GM12878 (cell line): Measurements from ENCODE around the gene BORCS5. TPM values are rescaled to one million over a fixed set of nuclear protein-coding genes. Genes with fewer than 3 reads are reported as not detected.

Experiments used
- BCL11A ChIP-seq: IDR thresholded peaks from 2 replicates; pipeline ENCODE4 v1.6.1; 2011; ENCODE audit warnings: low read depth, low read length
- BHLHE40 ChIP-seq, 2 experiments: fragments of 450-650 bp in 1 of 2; IDR thresholded peaks; 2 replicates each; pipeline ENCODE4 v1.6.1; 2011 to 2017; ENCODE audit warnings: low read depth in 2 of 2, borderline replicate concordance in 1 of 2, improper control_type of control experiment in 1 of 2, low read length in 1 of 2, mild to moderate bottlenecking in 1 of 2
- BMI1 ChIP-seq: fragments of 450-650 bp; IDR thresholded peaks from 2 replicates; pipeline ENCODE4 v1.6.1; 2016; ENCODE audit warnings: mild to moderate bottlenecking, moderate library complexity, borderline replicate concordance
- E4F1 ChIP-seq: fragments of 450-650 bp; IDR thresholded peaks from 2 replicates; pipeline ENCODE4 v1.6.1; 2018; ENCODE audit warnings: borderline replicate concordance, mild to moderate bottlenecking; ENCODE audit not compliant: partially characterized antibody
- EED ChIP-seq: sonication (generic); IDR thresholded peaks from 2 replicates; pipeline ENCODE4 v1.6.1; 2016; ENCODE audit warnings: antibody characterized with exemption, low read depth
- ESRRA ChIP-seq: IDR thresholded peaks from 2 replicates; pipeline ENCODE4 v1.6.1; 2012; ENCODE audit warnings: mild to moderate bottlenecking, low read length, improper control_type of control experiment
- ETV6 ChIP-seq, 2 experiments: fragments of 450-650 bp in 1 of 2; IDR thresholded peaks in 1 of 2; conservative IDR thresholded peaks in 1 of 2; 2 replicates each; pipeline ENCODE4 v1.6.1; 2014; ENCODE audit warnings: antibody characterized with exemption in 1 of 2, borderline replicate concordance in 1 of 2, low read depth in 1 of 2, mild to moderate bottlenecking in 1 of 2, moderate library complexity in 1 of 2
- GATAD2B ChIP-seq: fragments of 450-650 bp; conservative IDR thresholded peaks from 2 replicates; pipeline ENCODE4 v1.6.1; 2017; ENCODE audit warnings: low read depth, mild to moderate bottlenecking, moderate library complexity
- IKZF2 ChIP-seq, 2 experiments: fragments of 450-650 bp; IDR thresholded peaks; 2 replicates each; pipeline ENCODE4 v1.6.1; 2017; ENCODE audit warnings: mild to moderate bottlenecking in 2 of 2, moderate library complexity in 2 of 2
- KAT2A ChIP-seq: conservative IDR thresholded peaks from 2 replicates; pipeline ENCODE4 v1.6.1; 2011; ENCODE audit warnings: low read depth, low read length; ENCODE audit not compliant: control insufficient read depth
- KLF5 ChIP-seq: fragments of 450-650 bp; IDR thresholded peaks from 2 replicates; pipeline ENCODE4 v1.6.1; 2014; ENCODE audit warnings: mild to moderate bottlenecking; ENCODE audit not compliant: partially characterized antibody
- MEF2B ChIP-seq: fragments of 450-650 bp; IDR thresholded peaks from 2 replicates; pipeline ENCODE4 v1.6.1; 2018; ENCODE audit warnings: mild to moderate bottlenecking, moderate library complexity; ENCODE audit not compliant: partially characterized antibody, poor library complexity, severe bottlenecking
- MTA2 ChIP-seq: fragments of 450-650 bp; IDR thresholded peaks from 2 replicates; pipeline ENCODE4 v1.6.1; 2016; ENCODE audit warnings: low read depth, mild to moderate bottlenecking, moderate library complexity
- MYC ChIP-seq: IDR thresholded peaks from 2 replicates; pipeline ENCODE4 v1.6.1; 2011; ENCODE audit warnings: mild to moderate bottlenecking, low read length, moderate library complexity, inconsistent platforms; ENCODE audit not compliant: insufficient read depth, insufficient replicate concordance, insufficient read length, severe bottlenecking
- NFYA ChIP-seq: IDR thresholded peaks from 2 replicates; pipeline ENCODE4 v1.6.1; 2011; ENCODE audit warnings: low read depth, mild to moderate bottlenecking, low read length, improper control_type of control experiment, borderline replicate concordance
- RELA ChIP-seq: fragments of 450-650 bp; IDR thresholded peaks from 2 replicates; pipeline ENCODE4 v1.8.0; 2014; ENCODE audit warnings: borderline replicate concordance; ENCODE audit not compliant: partially characterized antibody
- RELB ChIP-seq: fragments of 450-650 bp; IDR thresholded peaks from 2 replicates; pipeline ENCODE4 v1.6.1; 2017; ENCODE audit warnings: low read depth, mild to moderate bottlenecking, moderate library complexity
- SMAD1 ChIP-seq: fragments of 450-650 bp; IDR thresholded peaks from 2 replicates; pipeline ENCODE4 v1.6.1; 2018; ENCODE audit warnings: mild to moderate bottlenecking, low read depth; ENCODE audit not compliant: partially characterized antibody
- SPI1 ChIP-seq: IDR thresholded peaks from 2 replicates; pipeline ENCODE4 v1.6.1; 2011; ENCODE audit warnings: low read depth, mild to moderate bottlenecking, low read length, moderate library complexity, borderline replicate concordance; ENCODE audit not compliant: insufficient read depth
- TBL1XR1 ChIP-seq: IDR thresholded peaks from 2 replicates; pipeline ENCODE4 v1.6.1; 2012; ENCODE audit warnings: low read depth, low read length, improper control_type of control experiment
- ZBTB33 ChIP-seq: fragments of 450-650 bp; IDR thresholded peaks from 2 replicates; pipeline ENCODE4 v1.6.1; 2017; ENCODE audit warnings: mild to moderate bottlenecking
- ZNF24 ChIP-seq: fragments of 450-650 bp; IDR thresholded peaks from 2 replicates; pipeline ENCODE4 v1.6.1; 2017; ENCODE audit warnings: antibody characterized with exemption, mild to moderate bottlenecking
- ZNF622 ChIP-seq: fragments of 450-650 bp; IDR thresholded peaks from 2 replicates; pipeline ENCODE4 v1.6.1; 2017; ENCODE audit warnings: mild to moderate bottlenecking, inconsistent platforms
- polyA plus RNA-seq, 11 experiments: library from polyadenylated mRNA; depleted of rRNA in 4 of 11; unstranded in 6 of 11; stranded (reverse) in 5 of 11; fragments of >200 nt; fragmentation: Nextera tagmentation in 4 of 11; fragmentation: Illumina TruSeq in 1 of 11; extraction: Ambion mirVana in 4 of 11; extraction: Trizol in 1 of 11; gene quantifications; 1 replicate in 1 of 11; 2 replicates in 10 of 11; pipeline versions ENCODE4 v1.2.1 to v1.2.3, GENCODE V29; 2011 to 2016; ENCODE audit warnings: inconsistent platforms in 2 of 11, missing spikeins in 2 of 11, low read depth in 1 of 11
- total RNA-seq, 4 experiments: library from RNA; depleted of rRNA in 3 of 4; stranded (reverse); fragments of >200 nt in 3 of 4; fragmentation: Illumina TruSeq in 1 of 4; extraction: Trizol in 1 of 4; gene quantifications; 2 replicates each; pipeline versions ENCODE4 v1.2.1 to v1.2.3, GENCODE V29; 2013 to 2021

The BORCS5 gene
- total and polyA plus RNA-seq, 10 of the 15 experiments (the other 5 are each of a cell fraction or from before 2014, with no cell fraction given), result 1.4 to 39.7 (median 16.1) TPM

- TF ChIP-seq ZBTB33 (peak; percentile 71; the same call in 1 of the 2 replicates), MYC (no peak), TBL1XR1 (0 out of 2 replicates have a peak, but pooled peaks have one; percentile 25), SPI1 (no peak), NFYA (no peak), ETV6 (conservative IDR thresholded peaks at IDR 0.05 in 1 of 2, IDR thresholded peaks at IDR 0.05 in 1 of 2; ENCODE audit: borderline replicate concordance in 1 of 2, low read depth in 1 of 2) (peak in 1 of 2 experiments; percentile 49; a peak in 2 of 4 replicates), ZNF24 (peak; percentile 93), E4F1 (no peak), MTA2 (peak; percentile 98), BMI1 (peak; percentile 74; the same call in 1 of the 2 replicates), SMAD1 (peak; percentile 26), GATAD2B (0 out of 2 replicates have a peak, but pooled peaks have one; percentile 62), BHLHE40 (IDR thresholded peaks at IDR 0.05; ENCODE audit: borderline replicate concordance in 1 of 2, low read depth in 2 of 2, low read length in 1 of 2) (peak; percentile 67 to 75; a peak in 3 of 4 replicates), BCL11A (peak; percentile 90), RELA (peak; percentile 73), ESRRA (0 out of 2 replicates have a peak, but pooled peaks have one; percentile 52), KLF5 (no peak), KAT2A (no peak), RELB (peak; percentile 94), ZNF622 (no peak), IKZF2 (IDR thresholded peaks at IDR 0.05) (peak; percentile 98), MEF2B (peak; percentile 68), EED (peak; percentile 73)
Measured at GRCh38 chr12:12505544-12506495, 148.9 kb downstream of the BORCS5 start (continued).
